ENCODE data around the gene C9.
"Not testable (repeated sequence)": the region's sequence is repeated elsewhere in the genome, so short reads cannot be mapped to it uniquely, and the experiment has no call there.

DNA sequence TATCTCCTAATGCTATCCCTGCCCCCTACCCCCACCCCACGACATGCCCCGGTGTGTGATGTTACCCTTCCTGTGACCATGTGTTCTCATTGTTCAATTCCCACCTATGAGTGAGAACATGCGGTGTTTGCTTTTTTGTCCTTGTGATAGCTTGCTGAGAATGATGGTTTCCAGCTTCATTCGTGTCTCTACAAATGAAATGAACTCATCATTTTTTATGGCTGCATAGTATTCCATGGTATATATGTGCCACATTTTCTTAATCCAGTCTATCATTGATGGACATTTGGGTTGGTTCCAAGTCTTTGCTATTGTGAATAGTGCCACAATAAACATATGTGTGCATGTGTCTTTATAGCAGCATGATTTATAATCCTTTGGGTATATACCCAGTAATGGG, 88.4 kb downstream of the C9 start:
- not testable (repeated sequence) for TF ChIP-seq POLR2A (IDR thresholded peaks at IDR 0.05)
- TF ChIP-seq, protein P1, sequence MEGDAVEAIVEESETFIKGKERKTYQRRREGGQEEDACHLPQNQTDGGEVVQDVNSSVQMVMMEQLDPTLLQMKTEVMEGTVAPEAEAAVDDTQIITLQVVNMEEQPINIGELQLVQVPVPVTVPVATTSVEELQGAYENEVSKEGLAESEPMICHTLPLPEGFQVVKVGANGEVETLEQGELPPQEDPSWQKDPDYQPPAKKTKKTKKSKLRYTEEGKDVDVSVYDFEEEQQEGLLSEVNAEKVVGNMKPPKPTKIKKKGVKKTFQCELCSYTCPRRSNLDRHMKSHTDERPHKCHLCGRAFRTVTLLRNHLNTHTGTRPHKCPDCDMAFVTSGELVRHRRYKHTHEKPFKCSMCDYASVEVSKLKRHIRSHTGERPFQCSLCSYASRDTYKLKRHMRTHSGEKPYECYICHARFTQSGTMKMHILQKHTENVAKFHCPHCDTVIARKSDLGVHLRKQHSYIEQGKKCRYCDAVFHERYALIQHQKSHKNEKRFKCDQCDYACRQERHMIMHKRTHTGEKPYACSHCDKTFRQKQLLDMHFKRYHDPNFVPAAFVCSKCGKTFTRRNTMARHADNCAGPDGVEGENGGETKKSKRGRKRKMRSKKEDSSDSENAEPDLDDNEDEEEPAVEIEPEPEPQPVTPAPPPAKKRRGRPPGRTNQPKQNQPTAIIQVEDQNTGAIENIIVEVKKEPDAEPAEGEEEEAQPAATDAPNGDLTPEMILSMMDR (IDR thresholded peaks at IDR 0.05) = not testable (repeated sequence)
